Calu3 (cell line): ENCODE results near the gene TIMMDC1. TPM values are rescaled to one million over a fixed set of nuclear protein-coding genes. Genes with fewer than 3 reads are reported as not detected.

Source experiments
- BruUV-seq: library from RNA; stranded (reverse); fragments of 400-500 nt; replicated peaks from 2 replicates; lab custom pipeline; 2021; lab: Mats Ljungman, UMichigan
- CTCF ChIA-PET: fragments of 300-600 bp; sonication (Branson Sonifier 250); formaldehyde crosslinking; loops from one replicate; lab custom pipeline; 2022; ENCODE audit warnings: antibody characterized with exemption; lab: Charles Lee
- DNase-seq: peaks from one replicate; pipeline ENCODE4 v3.0.0; 2022
- H3K27ac Mint-ChIP-seq: one replicate; pipeline ENCODE4 v1.8.0; 2022; ENCODE audit warnings: mixed read lengths; ENCODE audit not compliant: unreplicated experiment
- H3K27me3 Mint-ChIP-seq: one replicate; pipeline ENCODE4 v1.8.0; 2022; ENCODE audit warnings: mixed read lengths; ENCODE audit not compliant: unreplicated experiment
- H3K36me3 Mint-ChIP-seq: one replicate; pipeline ENCODE4 v1.8.0; 2022; ENCODE audit warnings: mild to moderate bottlenecking, moderate library complexity, mixed read lengths; ENCODE audit not compliant: insufficient read depth, unreplicated experiment
- H3K4me1 Mint-ChIP-seq: one replicate; pipeline ENCODE4 v1.8.0; 2022; ENCODE audit warnings: mild to moderate bottlenecking, low read depth, mixed read lengths; ENCODE audit not compliant: unreplicated experiment
- H3K4me3 Mint-ChIP-seq: one replicate; pipeline ENCODE4 v1.8.0; 2022; ENCODE audit warnings: mild to moderate bottlenecking, low read depth, moderate library complexity, mixed read lengths; ENCODE audit not compliant: unreplicated experiment
- H3K9me3 Mint-ChIP-seq: one replicate; pipeline ENCODE4 v1.8.0; 2022; ENCODE audit warnings: low read depth, mixed read lengths; ENCODE audit not compliant: unreplicated experiment
- intact Hi-C: fragments of 100-400 bp; cut with micrococcal nuclease; formaldehyde crosslinking; loops from one replicate; pipeline ENCODE4 v1.10.0; 2022; ENCODE audit not compliant: unreplicated experiment
- total RNA-seq: library from RNA; stranded (reverse); gene quantifications from 2 replicates; pipeline ENCODE4 v1.2.3, GENCODE V29; 2022
- TF ChIP-seq, protein P1 (sequence below): fragments of 200-600 bp; IDR thresholded peaks from one replicate; pipeline ENCODE4 v1.8.0; 2022; ENCODE audit warnings: antibody characterized with exemption; ENCODE audit not compliant: unreplicated experiment

TIMMDC1 gene
- total RNA-seq, 1 experiment from 2014 or later = 84.1 TPM

GRCh38 chr3:119530456-119530855, 32.1 kb downstream of the TIMMDC1 start:
- Mint-ChIP-seq H3K36me3 (no peaks in the 10 kb centered on the region), H3K27me3 (no peaks in the 10 kb centered on the region), H3K4me3 (no peak overlapping the region), H3K4me1 (no peaks in the 10 kb centered on the region), H3K27ac (no peak overlapping the region), H3K9me3 (no peaks in the 10 kb centered on the region)
- CTCF ChIA-PET = interaction anchor here (0.9 kb wide), 1 partner anchor 33 kb away, joined by 4 read pairs; the partner anchor contains the start of gene TIMMDC1
- BruUV-seq = no TSS peak
- no peak for DNase-seq
- intact Hi-C loops = no loop called here
- TF ChIP-seq, protein P1, sequence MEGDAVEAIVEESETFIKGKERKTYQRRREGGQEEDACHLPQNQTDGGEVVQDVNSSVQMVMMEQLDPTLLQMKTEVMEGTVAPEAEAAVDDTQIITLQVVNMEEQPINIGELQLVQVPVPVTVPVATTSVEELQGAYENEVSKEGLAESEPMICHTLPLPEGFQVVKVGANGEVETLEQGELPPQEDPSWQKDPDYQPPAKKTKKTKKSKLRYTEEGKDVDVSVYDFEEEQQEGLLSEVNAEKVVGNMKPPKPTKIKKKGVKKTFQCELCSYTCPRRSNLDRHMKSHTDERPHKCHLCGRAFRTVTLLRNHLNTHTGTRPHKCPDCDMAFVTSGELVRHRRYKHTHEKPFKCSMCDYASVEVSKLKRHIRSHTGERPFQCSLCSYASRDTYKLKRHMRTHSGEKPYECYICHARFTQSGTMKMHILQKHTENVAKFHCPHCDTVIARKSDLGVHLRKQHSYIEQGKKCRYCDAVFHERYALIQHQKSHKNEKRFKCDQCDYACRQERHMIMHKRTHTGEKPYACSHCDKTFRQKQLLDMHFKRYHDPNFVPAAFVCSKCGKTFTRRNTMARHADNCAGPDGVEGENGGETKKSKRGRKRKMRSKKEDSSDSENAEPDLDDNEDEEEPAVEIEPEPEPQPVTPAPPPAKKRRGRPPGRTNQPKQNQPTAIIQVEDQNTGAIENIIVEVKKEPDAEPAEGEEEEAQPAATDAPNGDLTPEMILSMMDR = no peak

DNA sequence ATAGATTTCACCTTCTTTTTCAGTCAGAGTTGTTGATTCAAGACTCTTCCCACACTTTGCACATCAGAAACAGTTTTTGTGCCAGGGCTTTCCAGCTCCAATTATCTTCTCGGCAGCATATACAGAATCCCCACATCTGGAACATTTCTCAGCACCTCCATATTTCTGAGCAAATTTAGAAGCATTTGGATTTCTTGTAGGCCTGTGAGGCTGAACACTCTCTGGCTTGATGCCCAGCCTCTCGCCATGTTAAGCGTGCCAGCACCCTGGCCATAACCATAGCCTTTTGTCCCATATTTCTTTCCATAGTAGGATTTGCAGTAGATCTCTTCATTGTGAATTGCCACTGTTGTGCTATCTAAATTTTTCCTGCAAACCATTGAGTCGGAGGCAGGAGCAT, 32.8 kb downstream of the TIMMDC1 start:
- DNase-seq = no peak
- H3K9me3 Mint-ChIP-seq = no peaks in the 10 kb centered on the region
- no peaks in the 10 kb centered on the region for H3K27me3 Mint-ChIP-seq
- H3K4me3 Mint-ChIP-seq = no peak overlapping the region
- intact Hi-C loops = no loop called here
- no TSS peak for BruUV-seq
- H3K4me1 Mint-ChIP-seq = no peaks in the 10 kb centered on the region
- H3K36me3 Mint-ChIP-seq = no peaks in the 10 kb centered on the region
- H3K27ac Mint-ChIP-seq = no peak overlapping the region
- CTCF ChIA-PET = no interaction called here
- TF ChIP-seq, protein P1 = no peak

GRCh38 chr3:119534296-119534695, 35.9 kb downstream of the TIMMDC1 start:
- Mint-ChIP-seq H3K4me3 (no peak overlapping the region), H3K27me3 (no peaks in the 10 kb centered on the region), H3K27ac (no peak overlapping the region), H3K36me3 (no peaks in the 10 kb centered on the region), H3K4me1 (no peaks in the 10 kb centered on the region), H3K9me3 (no peaks in the 10 kb centered on the region)
- BruUV-seq = no TSS peak
- CTCF ChIA-PET = interaction anchor here (0.5 to 1.0 kb wide), 3 partner anchors 17 to 539 kb away, joined by 3 to 5 read pairs (median 5); no protein-coding TSS in a partner anchor
- no peak for DNase-seq
- intact Hi-C loops = no loop called here
- TF ChIP-seq, protein P1 = no peak

GRCh38 chr3:119536757-119537156, 38.4 kb downstream of the TIMMDC1 start:
- BruUV-seq = no TSS peak
- Mint-ChIP-seq H3K27me3 (no peaks in the 10 kb centered on the region), H3K4me1 (peaks cover 6% of the 10 kb centered on the region), H3K36me3 (no peaks in the 10 kb centered on the region), H3K27ac (no peak overlapping the region), H3K9me3 (no peaks in the 10 kb centered on the region), H3K4me3 (no peak overlapping the region)
- CTCF ChIA-PET = no interaction called here
- intact Hi-C loops = no loop called here
- no peak for DNase-seq
- TF ChIP-seq, protein P1 = no peak
